HG03066 (cell line): ENCODE results near the gene CD52.

Experiments used
- ATAC-seq: cut with Tn5 transposase; IDR thresholded peaks from one replicate; pipeline ENCODE4 v1.9.1; 2021; ENCODE audit warnings: low read depth; ENCODE audit not compliant: unreplicated experiment

The CD52 gene

GRCh38 chr1:26352338-26352679, 34.6 kb downstream of the CD52 start:
- ATAC-seq = no peak

- ATAC-seq = no peak
These were observed 35.6 kb downstream of the CD52 start for GRCh38 chr1:26353210-26353859.

GRCh38 chr1:26353976-26354820, 36.4 kb downstream of the CD52 start, which contains the start of gene CRYBG2:
Gene CRYBG2 (minus strand): TSS chr1:26354130. CDS start chr1:26346657, 7,473 bp downstream.
- no peak for ATAC-seq

GRCh38 chr1:26354972-26355371, 37.2 kb downstream of the CD52 start:
- no peak for ATAC-seq

GRCh38 chr1:26356106-26356505, 38.3 kb downstream of the CD52 start:
- no peak for ATAC-seq

GRCh38 chr1:26357121-26357602, 39.4 kb downstream of the CD52 start:
- no peak for ATAC-seq

- no peak for ATAC-seq
These were observed 40.9 kb downstream of the CD52 start for GRCh38 chr1:26358411-26359384.

GRCh38 chr1:26359981-26360806, 42.4 kb downstream of the CD52 start:
- ATAC-seq = no peak

GRCh38 chr1:26360807-26361604, 43.2 kb downstream of the CD52 start:
- ATAC-seq = no peak

GRCh38 chr1:26361605-26362122, 43.9 kb downstream of the CD52 start:
- no peak for ATAC-seq

GRCh38 chr1:26362331-26362730, 44.6 kb downstream of the CD52 start:
- ATAC-seq = no peak

- no peak for ATAC-seq
These were observed 46.0 kb downstream of the CD52 start for GRCh38 chr1:26363549-26364448.

GRCh38 chr1:26364956-26365355, 47.2 kb downstream of the CD52 start:
- ATAC-seq = no peak

- no peak for ATAC-seq
These were observed 49.7 kb downstream of the CD52 start for GRCh38 chr1:26367441-26367840.

- ATAC-seq = no peak
These were observed 50.2 kb downstream of the CD52 start for GRCh38 chr1:26368006-26368405.

GRCh38 chr1:26368486-26368885, 50.7 kb downstream of the CD52 start:
- no peak for ATAC-seq
